GM12892 (cell line): ENCODE measurements around the gene SPINK8.

Source experiments
- POLR2A ChIP-seq: IDR thresholded peaks from 2 replicates; pipeline ENCODE4 v1.6.1; 2011; ENCODE audit warnings: low read depth, low read length, control low read depth
- POLR2AphosphoS5 ChIP-seq: IDR thresholded peaks from 2 replicates; pipeline ENCODE4 v1.6.1; 2011; ENCODE audit warnings: low read depth, low read length, control low read depth
- TAF1 ChIP-seq: IDR thresholded peaks from 2 replicates; pipeline ENCODE4 v1.6.1; 2011; ENCODE audit warnings: low read depth, mild to moderate bottlenecking, control low read depth, low read length, borderline replicate concordance

- TF ChIP-seq TAF1 (no peak), POLR2AphosphoS5 (no peak; the same call in 1 of the 2 replicates), POLR2A (no peak)
Measured at GRCh38 chr3:48273594-48274211, 59.8 kb downstream of the SPINK8 start.
